ENCODE results near the gene HS2ST1.
A peak's percentile ranks its signal among the peaks of the same experiment; 100 is the strongest.
"Not testable (repeated sequence)": the region's sequence is repeated elsewhere in the genome, so short reads cannot be mapped to it uniquely, and the experiment has no call there.

Gene HS2ST1

DNA sequence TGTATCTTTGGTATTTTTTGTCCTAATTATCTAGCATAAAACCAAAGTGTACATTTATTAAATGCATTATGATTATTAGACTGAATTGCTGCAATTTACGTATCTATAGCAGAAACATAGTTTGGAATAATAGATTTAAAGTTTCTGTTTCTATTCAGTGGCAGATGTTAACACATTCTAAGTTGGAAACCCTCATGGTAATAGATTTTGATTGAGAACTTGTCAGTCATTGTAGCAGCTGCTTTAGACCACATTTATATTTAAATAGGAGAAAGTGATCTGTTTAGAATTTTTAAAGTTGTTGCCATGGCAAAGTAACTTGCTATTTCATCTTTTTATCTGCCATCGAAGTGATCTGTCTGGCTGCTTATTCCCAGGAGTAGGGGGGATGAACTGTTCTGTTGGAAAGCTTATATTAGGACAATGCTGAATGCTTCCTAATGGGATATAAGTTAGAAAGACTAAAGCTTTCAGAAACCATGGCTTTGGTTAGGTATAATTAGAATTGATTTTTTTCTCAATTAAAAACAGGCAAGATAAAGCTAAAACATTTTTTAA is 61.6 kb downstream of the HS2ST1 start:
- DNase-seq = no peak

DNA sequence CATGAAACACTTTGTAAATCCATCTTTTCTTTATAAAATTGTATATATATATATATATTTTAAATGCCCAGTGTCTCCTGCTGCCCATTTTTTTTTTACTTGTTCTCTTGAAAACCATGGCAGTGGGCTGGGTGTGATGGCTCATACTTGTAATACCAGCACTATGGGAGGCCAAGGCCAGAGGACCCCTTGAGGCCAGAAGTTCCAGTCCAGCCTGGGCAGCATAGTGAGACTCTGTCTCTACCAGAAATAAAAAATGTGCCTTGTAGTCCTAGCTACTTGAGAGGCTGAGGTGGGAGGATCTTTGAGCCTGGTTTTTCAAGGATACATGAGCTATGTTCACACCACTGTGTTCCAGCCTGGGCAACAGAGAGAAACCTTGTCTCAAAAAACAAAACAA is 62.2 kb downstream of the HS2ST1 start:
- DNase-seq = no peak

DNA sequence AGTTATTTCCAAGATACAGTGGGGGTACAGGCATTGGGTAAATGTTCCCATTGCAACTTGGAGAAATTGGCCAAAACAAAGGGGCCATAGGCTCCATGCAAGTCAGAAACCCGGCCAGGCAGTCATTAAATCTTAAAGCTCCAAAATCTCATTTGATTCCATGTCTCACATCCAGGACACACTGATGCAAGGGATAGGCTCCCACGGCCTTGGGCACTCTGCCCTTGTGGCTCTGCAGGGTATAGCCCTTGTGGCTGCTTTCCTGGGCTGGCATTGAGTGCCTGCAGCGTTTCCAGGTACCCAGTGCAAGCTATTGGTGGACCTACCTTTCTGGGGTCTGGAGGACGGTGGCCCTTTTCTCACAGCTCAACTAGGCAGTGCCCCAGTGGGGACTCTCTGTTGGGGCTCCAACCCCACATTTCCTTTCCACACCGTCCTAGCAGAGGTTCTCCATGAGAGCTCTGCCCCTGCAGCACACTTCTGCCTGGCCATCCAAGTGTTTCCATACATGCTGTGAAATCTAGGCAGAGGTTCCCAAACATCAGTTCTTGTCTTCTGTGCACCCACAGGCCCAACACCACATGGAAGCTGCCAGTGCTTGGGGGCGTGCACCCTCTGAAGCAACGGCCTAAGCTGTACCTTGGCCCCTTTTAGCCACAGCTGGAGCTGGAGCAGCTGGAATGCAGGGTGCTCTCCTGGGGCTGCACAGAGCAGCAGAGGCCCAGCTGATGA is 67.2 kb downstream of the HS2ST1 start:
- DNase-seq = no peak

DNA sequence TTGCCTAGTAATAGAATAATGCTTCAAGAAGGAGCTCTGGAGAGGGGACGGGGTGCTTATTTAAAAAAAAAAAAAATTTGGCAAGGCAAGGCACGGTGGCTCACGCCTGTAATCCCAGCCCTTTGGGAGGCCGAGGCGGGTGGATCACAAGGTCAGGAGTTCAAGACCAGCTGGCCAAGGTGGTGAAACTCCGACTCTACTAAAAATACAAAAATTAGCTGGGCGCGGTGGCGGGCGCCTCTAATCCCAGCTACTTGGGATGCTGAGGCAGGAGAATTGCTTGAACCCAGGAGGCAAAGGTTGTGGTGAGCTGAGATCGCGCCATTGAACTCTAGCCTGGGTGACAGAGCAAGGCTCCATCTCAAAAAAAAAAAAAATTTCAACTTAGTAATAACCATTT is 69.2 kb downstream of the HS2ST1 start:
- not testable (repeated sequence) for DNase-seq

DNA sequence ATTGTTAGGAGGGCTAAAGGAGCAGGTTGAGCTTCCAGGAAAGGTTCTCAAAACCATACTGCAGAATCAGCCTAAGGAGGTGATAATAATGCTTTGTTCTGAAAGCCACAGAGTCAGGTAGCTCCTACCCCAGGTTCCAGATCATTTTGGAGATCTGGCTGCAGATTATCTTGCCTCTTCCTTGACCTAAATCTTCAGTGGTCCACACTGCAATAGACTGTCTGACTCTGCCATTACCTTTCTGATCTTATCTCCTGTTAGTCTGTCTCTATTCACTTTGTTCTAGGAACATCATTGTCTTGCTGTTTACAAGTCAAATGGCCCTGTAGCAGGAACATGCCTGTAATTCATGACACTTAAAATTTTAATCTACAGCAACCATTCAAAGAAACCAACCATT is 73.0 kb downstream of the HS2ST1 start:
- DNase-seq = no peak

DNA sequence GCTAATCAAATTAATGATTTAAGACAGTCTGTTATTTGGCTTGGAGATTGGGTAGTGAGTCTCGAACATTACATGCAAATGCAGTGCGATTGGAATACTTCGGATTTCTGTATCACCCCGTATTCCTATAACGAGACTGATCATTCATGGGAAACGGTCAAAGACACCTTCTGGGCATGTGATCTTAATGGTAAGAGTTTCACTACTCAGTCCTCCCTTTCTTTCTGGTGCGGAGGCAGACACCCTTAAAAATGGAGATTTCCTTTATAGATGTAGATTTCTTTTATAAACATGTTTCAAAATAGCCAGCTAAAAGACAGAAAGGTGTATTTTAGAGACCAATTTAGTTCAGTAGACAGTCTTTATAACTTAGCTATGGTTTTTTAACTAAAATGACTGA is 74.4 kb downstream of the HS2ST1 start:
- no peak for DNase-seq

DNA sequence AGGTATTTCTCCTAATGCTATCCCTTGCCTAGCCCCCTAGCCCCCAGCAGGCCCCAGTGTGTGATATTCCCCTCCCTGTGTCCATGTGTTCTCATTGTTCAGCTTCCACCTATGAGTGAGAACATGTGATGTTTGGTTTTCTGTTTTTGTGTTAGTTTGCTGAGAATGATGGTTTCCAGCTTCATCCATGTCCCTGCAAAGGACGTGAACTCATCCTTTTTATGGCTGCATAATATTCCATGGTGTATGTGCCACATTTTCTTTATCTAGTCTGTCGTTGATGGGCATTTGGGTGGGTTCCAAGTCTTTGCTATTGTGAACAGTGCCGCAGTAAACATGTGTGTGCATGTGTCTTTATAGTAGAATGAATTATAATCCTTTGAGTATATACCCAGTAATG is 75.3 kb downstream of the HS2ST1 start:
- not testable (repeated sequence) for DNase-seq

DNA sequence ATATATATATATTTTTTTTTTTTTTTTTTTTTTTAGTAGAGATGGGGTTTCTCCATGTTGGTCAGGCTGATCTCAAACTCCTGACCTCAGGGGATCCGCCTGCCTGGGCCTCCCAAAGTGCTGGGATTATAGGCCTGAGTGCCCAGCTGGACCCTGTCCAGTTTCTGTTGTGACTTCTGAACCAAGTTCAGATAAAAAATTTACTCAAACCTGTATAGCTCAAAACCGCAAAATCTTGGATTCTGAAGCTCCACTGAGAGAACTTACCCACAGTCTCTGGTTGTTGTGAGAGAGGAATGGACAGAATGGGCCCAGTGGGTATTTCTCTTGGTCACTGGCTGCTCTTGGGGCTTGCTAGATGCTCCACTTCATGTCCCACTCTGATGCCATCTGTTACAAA is 76.4 kb downstream of the HS2ST1 start:
- no peak for DNase-seq

DNA sequence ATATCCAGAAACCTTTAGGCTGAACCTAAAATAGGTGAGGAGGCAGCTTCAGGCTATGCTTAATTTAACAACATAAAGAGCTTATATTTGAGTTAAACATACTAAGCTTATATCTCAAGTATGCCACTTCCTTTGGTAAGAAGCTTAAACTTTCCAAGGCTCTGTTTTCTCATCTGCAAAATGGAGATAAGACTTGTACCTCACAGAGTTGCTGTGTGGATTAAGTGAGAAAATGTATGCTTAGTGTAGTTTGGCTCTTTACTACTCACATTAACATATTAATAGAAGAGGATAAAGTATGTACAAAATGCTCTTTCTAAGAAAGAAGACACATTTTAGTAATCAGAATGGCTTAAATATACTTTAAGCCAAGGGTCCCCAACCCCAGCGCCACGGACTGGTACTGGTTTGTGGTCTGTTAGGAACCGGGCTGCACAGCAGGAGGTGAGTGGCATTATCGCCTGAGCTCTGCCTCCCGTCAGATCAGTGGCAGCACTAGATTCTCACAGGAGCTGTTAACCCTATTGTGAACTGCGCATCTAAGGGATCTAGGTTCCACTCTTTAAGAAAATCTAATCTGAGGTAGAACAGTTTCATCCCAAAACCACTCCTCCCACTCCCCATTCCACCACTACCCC is 77.2 kb downstream of the HS2ST1 start:
- no peak for DNase-seq

DNA sequence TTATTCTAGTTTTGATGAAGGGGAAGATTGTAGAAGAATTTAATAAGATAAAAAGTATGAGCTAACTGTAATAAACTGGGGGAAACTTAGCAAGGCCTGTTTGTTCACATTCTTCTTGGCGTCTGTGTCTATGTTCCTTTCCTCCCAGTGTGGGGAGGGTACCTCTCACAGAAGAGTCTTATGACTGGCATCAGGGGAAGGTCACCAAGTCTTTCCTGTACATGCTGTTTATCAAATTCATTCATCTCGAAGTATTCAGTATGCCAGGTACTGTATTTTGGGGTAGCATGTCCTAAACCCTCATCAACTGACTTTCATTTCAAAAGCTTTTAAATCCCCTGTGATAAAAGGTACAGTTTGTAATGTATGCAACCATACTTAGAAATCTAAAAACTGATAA is 78.4 kb downstream of the HS2ST1 start:
- peak; percentile 55 for DNase-seq

DNA sequence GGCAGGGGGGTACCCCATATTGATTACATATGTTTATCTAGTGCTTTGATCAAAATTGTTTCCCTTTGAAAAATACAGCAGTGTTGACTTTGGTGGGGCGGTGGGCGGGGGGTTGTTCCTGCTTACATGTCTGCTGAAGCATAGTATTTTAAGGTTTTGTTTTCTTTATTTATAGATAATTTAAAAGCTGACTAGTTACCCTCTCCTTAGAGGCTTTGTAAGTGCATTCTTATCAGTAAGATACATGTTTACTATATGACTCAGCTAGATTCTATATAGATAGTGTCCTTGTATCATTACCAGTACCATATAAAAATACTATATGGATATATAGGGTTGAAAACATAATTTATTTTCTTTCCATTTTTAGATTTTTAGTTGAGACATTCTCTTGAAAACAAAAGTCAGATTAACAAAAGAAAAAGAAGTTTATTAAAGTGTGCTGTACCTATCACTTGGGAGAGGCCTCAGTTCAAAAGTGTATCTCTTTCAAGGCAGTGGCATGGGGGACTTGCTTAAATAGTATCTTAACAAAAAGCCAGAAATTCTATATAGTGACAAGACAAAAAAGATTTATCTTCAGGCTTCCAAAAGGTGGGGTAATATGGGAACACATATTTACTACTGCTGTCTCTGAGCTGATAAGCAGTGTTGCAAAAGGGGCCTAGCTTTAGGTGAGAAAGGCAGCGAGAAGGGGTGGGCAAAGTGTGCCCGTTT is 79.0 kb downstream of the HS2ST1 start:
- peak; percentile 55 for DNase-seq

DNA sequence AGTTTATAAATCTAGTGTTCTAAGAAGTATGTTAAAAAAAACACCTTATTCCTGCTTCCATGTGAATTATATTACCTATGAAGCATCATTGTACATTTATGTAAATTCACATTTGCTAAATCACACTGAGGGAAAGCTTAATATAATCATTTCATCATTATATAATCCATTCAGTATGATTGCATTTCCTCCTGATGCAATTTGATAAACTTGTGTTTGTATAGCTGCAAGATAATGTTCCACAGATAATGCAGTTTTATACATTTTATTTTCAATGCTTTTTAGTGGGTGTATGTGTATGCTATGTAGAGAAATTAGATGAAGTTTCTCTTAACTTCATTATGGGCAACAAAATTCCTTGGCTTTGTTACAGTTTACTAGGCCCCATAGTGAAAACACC is 79.6 kb downstream of the HS2ST1 start:
- DNase-seq = no peak

DNA sequence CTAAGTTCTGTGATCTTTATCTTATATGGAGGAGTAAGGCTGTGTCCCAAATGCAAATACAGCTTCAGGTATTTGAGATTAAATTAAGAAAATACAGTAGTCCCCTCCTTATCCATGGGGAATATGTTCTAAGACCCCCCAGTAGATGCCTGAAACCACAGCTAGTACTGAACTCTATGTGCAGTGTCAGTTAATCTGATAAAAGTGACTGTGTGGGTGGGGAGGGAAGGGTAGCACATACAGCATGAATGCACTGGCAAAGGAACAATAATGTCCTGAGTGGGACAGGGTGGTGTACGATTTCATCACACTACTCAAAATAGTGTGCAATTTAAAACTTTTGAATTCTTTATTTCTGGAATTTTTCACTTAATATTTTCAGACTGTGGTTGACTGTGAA is 83.1 kb downstream of the HS2ST1 start:
- DNase-seq = no peak

DNA sequence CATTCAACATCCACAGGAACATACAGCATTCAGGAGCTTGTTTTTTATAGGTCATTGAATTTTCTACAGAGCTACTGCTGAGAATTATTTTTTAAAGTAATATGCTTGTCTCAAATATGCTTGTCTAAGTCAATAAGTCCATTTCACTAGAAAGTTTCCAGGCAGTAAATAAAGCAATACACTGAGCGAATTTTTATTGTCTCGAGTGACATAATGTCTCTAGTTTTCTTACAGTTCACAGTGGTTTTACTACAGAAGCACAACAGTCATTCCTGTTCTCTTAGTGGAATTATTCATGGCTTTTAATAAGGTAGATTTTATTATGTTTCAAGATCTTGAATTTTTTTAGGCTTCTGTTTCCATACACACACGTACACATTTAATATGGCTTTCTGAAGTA is 83.8 kb downstream of the HS2ST1 start:
- no peak for DNase-seq

DNA sequence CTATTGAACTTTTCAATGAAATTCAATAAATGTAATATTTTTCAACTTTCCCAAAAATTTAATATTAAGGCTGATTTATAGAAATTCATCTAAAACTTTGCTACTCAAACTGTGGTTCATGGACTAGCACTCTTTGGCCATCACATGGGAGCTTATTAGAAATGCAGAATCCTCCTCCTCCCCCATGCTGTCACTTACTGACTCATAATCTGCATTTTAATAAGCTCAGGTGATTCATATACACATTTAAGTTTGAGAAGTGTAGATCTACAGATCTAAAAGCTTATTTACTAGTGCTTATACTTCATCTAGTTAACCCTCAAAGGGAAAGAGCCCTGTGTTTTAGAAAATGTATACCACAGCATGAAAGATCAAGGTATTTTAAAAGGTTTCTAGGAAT is 84.3 kb downstream of the HS2ST1 start:
- no peak for DNase-seq

DNA sequence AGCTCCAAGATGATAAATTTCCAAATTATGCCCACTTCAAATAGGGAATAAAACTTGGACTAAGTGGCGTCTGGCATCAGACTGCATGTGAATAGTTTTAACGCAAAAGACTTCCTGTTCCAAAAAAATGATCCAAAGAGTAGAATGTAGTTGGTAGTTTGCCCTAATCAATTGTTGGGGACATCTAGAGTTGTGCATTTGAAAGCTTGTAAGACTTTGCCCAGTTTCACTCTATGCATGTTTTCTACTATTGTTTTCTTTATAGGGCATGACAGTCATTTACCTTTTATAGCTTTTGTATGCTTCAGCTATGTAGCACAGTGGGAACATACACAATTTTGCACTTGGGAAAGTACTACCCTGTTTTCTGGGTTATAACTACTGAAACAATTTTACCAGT is 86.0 kb downstream of the HS2ST1 start:
- no peak for DNase-seq

DNA sequence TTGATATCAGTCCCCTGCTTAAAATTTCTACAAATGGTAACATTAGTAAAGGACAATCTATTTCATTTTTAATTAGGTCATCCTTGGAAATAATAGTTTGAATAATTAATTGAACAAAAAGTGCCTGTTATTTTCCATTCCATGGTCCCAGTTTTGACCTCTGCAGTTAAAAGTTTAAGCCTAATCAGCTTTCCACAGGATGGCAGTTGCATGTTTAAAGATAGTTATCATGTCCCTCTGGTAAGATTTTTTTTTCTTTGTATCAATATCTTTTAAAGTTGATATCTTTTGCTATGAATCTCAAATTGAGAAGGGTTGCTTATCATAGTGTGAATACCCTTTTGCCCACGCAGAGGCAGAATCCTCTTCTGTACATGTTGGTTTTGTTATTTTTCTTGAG is 90.4 kb downstream of the HS2ST1 start:
- no peak for DNase-seq

DNA sequence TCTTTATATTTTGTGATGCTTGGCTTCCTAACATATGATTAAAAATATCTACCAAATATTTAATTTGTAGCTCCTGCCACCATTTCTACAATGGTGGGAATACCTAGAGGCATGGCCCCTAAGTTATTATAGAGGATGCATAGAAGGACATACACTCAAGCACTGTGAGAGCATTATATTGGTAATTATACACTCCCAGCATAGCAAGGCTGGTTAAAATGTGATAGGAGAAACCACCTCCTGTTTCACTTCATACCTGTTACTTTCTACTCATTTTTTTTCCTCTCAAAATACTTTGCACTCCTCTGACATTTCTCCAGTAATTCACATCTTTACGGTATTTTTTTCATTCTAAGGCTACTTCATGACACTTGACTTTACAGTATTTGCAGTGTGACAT is 92.9 kb downstream of the HS2ST1 start:
- DNase-seq = no peak

DNA sequence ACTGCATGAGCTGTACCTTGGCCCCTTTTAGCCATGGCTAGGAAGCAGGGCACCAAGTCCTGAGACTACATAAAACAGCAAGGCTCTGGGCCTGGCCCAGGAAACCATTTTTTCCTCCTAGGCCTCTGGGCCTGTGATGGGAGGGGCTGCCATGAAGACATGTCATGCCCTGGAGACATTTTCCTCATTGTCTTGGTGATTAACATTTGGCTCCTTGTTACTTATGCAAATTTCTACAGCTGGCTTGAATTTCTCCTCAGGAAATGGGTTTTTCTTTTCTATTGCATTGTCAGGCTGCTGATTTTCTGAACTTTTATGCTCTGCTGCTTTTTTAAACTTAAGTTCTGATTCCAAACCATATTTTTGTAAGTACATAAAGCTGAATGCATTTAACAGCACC is 99.0 kb downstream of the HS2ST1 start:
- DNase-seq = not testable (repeated sequence)

DNA sequence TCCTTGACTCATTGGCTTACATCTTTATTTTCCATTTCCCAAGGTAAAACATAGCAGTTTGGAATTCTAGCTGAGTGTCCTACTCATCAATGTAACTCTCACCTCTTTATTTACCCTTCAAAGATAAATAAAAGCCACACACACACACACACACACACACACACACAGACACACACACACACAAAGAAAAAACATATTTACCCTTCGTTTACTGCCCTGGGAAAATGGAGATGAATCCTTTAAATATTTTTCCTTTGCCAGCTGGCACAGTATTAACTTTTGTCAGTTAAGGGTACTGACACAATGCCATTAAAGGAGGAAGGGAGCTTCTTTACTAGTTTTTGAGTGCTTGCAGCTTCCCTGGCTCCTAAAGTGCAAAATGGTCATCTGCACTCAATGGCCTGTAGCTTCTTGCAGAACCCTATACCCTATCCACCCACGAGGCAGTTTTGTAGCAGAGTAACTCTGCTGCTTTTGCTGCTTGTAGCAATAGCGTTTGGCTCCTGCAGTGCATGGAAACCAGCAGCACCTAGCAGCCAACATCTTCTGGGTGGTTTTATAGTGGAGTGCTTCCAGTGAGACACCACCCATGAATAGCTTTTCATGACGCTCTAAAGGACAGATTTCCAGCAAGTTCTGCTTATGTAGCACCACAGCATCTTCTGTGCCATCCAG is 103.7 kb downstream of the HS2ST1 start:
- DNase-seq = peak; percentile 35

DNA sequence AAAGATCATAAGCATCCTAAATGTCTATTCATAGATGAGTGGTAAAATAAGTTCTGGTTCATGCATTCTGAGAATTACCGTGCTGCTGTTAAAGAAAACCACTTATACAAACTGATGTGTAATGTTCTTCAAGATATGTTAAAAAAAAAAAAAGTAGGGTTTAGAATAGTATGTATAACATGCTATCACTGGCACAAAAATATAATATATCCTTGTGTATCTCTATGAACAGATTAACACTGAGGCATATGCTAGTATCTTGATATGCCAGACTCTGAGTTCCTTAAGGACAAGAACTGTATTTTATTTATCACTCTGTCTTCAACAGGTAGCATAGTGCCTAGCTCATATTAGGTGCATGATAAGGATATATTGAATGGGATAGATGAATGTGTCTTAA is 108.9 kb downstream of the HS2ST1 start:
- DNase-seq = no peak

DNA sequence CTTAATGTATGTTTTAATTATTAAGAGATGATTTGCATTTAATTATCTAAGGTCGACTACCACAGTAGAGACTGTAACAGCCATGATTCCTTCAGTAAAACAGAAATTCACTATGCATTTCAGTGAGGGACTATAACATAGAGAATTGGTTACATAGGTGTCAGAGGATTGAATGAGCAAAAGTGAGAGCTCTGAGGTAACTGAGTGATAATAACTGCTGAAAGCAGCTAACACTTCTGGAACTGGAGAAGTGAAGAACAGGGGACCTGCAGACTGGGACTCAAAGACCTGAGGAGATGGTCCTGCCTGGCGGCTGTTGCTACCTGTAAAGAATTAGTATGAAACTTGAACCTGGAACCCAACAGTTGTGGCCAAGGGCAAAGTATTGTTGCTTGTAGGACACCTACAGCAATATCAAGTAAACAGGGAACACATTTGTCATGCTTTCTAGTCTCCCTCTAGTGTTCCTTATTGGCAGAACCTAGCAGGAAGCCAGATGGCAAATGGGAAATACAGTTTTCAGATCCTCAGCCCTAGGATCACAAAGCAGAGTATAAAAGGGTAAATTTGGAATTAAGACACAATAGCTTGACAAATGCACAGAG is 110.6 kb downstream of the HS2ST1 start:
- peak; percentile 60 for DNase-seq

DNA sequence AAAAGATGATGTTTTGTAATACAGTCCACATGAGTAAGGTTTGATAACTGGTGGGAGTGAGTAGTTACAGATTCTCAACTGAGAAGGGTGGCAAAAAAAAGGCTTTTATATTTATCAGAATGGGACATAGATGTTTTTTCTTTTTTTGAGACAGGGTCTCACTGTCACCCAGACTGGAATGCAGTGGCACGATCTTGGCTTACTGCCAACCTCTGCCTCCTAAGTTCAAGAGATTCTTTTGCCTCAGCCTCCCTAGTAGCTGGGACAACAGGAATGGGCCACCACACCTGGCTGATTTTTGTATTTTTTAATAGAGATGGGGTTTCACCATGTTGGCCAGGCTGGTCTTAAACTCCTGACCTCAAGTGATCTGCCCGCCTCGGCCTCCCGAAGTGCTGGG is 113.1 kb downstream of the HS2ST1 start:
- not testable (repeated sequence) for DNase-seq
